Medulla oblongata (tissue), 1 donor: ENCODE data around the gene FALEC.
A peak's percentile ranks its signal among the peaks of the same experiment; 100 is the strongest.

Experiments
- DNase-seq: peaks from one replicate; pipeline ENCODE4 v3.0.0-alpha.2; 2015; ENCODE audit errors: extremely low spot score

The FALEC gene

DNA sequence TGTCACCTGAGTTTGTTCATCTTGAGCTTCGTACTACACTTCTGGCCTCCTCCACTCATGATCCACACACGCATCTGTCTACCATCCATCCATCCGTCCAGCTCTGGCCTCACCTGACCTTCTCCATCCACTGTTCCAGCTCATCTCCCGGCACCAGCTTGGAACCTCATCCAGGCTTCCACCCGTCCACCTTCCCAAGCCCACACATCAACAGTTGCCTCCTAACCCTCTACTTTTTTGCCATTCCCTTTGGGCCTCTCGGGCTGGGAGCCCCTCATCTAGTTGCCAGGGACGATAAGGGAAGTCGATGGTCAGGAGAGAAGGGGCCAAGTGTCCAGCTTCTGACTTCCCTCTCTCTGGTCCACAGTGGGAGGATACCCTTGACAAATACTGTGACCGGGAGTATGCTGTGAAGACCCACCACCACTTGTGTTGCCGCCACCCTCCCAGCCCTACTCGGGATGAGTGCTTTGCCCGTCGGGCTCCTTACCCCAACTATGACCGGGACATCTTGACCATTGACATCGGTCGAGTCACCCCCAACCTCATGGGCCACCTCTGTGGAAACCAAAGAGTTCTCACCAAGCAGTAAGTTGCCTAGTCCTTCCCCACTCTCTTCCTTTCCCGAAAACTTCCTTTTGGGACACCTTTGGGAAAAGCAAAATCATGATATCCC is 3.4 kb upstream of the FALEC start:
- no peak for DNase-seq

DNA sequence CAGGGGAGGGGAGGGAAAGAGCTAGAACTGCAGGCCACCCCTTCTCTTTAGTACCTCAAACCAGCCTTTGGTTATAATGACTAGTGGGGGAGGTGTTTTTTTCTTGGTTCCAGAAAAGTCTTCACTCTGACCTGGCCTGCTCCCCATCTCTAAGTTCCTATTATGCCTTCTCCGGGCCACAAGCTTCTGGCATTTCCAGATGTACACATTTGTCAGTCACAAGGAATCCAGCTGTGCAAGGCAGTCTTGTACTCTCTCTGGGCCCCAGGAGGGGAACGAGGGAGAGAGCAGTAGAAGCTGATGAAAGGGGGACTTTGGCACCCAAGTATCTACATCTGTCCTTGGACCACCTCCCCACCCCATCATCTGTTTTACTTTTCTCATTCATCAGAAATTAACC is 2.7 kb upstream of the FALEC start:
- DNase-seq, result no peak

DNA sequence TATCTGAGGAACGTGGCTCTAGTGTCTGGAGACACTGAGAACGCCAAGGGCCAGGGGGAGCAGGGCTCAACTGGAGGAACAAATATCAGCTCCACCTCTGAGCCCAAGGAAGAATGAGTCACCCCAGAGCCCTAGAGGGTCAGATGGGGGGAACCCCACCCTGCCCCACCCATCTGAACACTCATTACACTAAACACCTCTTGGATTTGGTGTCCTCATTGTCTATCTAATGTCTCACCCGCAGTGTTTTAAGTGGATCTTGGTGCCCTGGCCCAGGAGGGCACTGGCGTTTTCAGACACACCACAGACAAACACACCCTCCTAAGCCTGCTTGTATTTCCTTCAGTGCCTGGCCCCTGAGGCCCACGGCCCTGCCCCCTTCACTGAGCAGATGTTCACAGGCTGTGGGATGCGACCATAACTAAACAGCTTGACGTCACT is 2.2 kb upstream of the FALEC start:
- no peak for DNase-seq

DNA sequence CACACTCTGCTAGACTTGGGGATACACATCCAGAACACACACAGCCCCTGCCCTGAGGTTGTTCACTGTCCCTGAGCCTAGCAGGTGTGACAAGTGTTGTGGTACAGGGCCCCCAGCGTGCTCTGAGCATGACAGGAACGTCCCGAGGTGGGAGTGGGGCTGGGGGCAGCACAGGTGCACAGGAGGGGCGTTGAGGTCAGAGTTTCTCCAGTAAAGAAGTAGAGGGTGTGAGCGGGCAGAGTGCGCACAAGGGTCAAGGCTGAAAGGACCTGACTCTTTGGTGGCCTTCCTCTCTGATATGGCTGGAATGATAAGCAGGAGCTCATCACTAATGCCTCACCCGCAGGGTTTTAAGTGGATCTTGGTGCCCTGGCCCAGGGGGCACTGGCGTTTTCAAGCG is 1.3 kb upstream of the FALEC start:
- DNase-seq, result no peak

DNA sequence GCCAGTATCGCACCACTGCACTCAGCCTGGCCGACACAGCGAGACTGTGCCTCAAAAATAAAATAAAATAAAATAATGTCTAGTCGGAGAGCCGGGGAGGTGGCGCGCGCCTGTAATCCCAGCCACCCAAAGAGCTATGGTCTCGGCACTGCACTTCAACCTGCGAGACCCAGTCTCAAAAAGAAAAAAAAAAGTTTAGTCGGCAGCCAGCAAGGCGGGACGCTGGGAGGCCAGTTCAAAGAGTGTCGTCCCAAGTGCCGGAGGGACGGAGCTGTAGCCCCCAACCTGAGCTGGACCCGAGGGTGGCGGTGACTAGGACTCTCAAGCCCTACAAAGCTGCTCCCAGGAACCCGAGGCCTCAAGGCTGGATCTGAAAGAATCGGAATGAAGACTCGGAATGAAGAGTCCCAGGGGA is 632 bp upstream of the FALEC start:
- DNase-seq, result no peak

DNA sequence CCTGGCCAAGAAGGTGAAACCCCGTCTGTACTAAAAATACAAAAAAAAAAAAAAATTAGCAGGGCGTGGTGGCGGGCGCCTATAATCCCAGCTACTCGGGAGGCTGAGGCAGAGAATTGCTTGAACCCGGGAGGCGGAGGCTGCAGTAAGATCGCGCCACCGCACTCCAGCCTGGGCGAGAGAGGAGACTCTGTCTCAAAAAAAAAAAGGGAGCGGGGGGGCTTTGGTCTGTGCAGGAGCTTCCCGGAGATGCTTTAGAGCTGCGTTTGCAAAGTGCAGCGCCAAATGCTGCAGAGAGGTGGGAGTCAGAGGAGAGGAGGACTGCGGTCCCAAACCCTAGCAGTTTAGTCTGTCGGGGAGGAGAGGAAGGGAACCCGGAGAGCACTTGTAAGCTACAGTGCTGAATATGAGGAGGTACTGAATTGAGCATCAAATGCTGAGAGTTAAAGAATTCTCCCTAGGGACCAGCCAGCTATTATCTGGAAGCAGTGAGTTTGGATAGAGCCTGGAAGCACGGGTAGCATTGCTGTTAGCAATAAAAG is 569 bp downstream of the FALEC start:
- DNase-seq, result peak; percentile 22

DNA sequence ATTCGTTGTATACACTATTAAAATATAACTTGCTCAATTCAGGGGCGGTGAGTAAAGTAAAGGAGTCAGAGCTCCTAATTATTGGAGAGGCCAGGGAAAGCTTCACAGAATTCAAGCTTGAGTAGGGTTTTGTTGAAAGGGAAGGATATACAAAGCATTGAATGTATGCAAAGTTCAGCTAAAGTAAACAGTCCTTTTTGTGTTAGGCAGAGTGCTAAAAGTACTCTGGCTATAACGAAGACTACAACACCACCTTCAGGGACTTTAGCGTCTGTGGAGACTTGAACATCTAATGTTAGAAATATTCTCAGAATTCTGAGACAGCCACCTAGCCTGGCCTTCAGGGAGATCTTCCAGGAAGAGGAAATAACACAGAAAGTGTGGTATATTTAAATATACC is 1.1 kb downstream of the FALEC start:
- no peak for DNase-seq

DNA sequence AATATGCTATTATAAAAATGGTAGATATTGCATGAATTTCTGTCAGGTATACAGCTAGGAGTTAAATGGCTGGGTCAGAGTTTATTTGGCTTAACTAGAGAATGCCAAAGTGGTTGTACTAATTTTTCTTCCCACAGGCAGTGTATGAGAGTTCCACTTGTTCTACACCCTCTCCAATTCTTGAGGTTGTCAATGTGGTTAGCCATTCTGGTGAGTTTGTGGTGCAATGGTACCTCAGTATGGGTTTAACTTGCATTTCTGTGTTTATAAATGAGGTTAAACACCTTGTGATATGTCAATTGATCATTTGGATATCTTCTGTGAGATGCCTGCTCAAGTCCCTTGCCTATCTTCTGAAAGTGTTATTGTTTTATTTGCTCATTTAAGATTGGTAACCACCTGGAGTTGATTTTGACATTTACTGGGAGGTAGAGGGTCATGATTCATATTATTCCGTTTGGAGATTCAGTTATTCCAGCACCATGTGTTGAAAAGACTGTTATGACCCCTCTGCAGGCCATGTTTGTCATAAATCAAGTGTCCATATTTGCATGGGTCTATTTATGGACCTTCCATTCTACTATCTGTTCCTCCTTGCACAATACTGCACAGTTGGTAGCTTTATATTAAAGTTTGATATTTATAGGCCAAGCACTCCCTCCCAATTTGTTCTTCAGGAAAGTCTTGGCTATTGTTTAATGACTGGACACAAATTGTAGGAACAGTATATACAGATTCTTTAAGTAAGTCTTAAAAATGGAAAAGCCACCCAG is 5.8 kb downstream of the FALEC start:
- no peak for DNase-seq

DNA sequence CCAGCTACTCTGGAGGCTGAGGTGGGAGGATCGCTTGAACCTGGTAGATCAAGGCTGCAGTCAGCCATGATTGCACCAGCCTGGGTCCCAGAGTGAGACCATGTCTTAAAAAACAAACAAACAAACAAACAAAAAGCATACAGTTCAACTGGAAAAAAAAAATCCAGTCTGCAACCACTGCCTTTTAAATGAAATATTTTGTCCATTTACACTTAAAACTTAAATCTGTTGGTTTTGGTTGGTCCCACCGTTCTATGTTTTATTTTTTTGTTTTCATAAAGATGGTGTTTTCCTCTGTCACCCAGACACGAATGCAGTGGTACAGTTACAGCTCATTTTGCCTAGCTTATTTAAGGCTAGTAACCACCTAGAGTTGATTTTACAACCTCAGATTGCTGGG is 9.8 kb downstream of the FALEC start:
- DNase-seq, result no peak

DNA sequence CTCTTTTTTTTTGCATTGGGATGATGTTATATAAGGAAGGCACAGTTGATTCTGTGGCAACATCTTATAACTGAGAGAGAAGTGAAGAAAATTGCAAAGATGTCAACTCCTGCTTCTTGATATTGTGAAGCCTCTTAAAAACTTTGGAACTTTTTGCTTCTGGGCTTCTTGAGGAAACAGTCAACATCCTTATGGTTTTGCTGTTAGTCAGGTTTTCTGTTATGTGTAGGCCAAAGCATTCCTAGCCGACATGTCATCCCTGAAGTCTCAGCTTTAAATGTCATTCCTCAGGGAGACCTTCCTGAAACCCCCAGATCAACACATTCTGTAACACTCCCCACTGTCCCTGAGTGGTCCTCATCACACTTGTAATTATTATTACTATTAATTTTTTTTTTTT is 12.6 kb downstream of the FALEC start:
- DNase-seq, result no peak

DNA sequence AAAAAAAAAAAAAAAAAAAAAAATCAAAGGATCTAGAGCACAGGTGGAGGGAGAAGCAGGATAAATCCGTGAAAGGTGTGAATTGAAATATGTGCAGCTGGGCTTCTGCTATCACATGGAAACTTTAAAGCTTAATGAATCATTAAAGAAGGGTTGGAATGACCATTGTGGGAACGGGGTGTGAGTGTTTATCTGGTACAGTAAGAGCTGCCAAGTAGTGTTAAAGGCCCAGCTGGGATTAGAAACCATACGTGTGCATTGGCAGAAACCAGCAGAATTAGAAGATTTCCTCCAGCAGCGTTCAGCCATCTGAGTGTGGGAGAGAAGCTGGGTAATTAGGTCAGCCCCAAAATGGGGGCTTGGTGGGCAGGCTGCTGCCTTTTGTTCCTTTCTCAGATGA is 13.5 kb downstream of the FALEC start:
- DNase-seq, result no peak

DNA sequence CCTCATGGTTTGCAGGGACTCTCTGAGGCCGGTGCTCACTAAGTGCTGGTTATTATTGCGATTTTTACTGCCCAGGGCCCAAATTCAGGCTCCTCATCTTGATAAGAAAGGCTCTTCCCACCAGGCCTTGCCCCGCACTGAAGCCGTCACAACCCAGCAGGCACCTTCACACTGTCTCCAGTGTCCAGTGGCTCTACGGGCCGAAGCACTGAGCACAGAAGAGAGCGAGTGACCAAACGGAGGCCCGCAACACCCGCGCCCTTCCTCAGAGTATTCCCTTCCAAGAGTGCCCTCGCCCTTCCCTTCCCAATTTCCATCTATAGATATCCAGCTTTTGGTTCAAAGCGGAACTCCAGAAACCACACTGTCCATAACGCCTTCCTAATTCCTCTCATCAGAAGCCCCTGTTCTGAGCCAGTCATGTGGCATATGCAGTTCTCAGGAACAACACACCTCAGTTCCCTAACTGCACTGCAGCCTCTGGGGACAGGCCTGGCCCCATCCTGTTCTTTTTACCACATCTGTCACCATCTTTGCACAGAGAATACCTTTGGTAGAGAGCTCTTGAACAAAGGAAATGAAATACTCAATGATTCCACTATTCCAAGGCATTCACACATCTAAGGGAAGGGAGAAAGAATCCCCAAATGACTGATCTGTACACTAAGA is 15.1 kb downstream of the FALEC start:
- DNase-seq, result no peak

DNA sequence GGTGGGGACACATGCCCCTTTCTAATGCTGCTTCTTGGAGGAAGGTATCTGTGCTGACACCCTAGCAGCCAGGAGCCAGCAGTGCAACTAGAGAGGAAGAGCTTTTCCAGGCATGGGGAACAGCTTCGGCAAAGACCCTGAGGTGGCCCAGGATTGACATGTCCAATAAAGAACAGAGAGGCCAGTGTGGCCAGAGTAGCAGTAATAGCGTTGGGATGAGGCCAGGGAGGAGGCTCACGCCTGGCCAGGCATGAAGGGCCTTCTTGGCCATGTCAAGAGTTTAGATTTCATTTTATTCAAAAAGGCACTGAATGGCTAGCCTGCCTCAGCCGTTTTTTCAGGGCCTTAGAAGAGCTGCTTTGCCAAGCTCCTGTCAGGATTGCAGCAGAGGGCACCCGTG is 17.3 kb downstream of the FALEC start:
- DNase-seq, result no peak

DNA sequence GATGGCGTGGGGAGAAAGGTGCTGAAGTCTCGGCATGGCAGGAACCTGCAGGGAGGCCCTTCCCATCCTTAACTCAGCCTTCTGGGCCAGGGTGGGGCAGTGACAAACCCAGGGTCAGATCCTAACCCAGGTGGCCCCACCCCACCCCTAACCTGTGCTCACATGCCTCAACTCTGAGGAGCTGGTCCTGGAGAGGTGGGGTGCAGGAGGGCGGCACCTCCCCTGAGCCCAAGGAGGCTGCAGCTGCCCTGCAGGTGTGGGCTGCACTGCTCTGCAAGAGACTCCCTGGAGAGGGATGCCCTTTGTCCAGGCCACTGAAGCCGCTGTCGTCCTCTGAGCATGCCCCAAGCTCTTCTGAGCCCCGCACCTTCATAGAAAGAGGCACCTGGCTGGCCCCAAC is 18.4 kb downstream of the FALEC start:
- DNase-seq, result no peak

DNA sequence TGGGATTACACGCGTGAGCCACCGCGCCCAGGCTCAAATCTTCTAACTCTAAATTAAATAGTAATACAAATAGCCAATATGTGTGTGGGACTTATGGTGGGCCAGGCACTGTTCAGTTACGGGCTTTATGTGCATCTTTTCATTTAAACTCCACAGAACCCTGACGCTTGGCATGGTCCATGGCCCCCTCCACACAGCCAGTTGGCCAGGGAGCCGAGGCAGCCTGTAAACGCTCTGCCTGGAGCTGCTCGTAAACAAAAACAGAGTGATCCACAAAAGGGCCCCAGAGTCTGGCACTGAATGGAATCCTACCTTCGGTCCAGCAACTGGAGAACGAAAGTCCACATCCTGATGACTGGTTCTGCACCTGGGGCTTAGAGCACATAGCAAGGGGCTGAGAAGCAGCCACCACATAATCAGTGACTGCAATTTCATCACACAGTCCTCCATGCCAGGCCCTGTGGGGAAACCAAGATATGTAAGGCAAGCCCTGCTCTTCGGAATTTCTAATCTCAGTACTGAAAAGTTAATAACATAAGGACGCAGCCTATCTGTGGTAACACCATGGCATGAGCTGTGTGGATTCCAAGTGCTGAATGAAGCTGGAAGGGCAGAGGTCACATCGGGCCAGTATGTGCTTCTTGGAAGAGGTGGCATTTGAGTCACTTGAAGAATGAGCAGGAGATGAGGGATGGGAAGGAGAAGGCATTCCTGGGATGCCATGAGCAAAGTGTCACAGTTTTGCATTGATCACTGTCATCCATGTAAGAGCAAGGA is 20.1 kb downstream of the FALEC start:
- DNase-seq, result no peak

DNA sequence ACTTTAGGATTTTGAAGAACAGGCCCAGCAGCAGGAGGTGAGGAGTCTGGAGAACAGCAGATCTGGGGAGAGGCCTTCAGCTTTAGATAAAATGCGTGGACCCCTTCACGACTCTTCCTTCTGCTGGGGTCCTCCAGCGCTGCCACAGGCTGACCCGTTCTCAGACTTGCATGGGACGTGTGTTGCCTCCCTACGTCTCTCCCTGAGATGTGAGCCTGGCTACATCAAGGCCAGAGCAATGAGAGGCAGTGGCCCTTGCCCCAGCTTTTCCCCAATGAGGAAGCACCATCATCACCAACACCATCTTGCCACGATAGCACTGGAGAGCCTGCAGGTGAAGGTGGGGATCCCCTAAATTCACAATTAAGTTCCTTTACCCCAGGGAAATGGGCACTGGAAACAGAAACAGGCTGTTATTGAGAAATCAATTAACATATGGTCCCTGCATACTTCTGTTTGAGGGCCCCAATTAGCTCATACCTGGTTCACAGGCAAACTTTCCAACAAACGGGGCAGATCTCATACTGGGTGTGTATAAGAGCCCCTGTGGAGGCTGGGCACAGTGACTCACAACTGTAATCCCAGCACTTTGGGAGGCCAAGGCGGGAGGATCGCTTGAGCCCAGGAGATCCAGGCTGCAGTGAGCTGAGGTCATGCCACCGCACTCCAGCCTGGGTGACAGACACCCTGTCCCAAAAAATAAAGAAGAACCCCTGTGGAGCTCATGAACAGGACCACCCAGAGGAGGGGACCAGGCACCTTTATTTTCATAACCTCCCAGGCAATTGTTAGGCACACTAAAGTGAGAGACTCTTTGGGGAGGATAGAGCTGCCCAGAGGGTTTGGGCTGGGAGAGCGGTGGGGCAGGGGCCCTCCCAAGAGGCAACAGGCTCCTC is 21.5 kb downstream of the FALEC start:
- DNase-seq, result no peak

DNA sequence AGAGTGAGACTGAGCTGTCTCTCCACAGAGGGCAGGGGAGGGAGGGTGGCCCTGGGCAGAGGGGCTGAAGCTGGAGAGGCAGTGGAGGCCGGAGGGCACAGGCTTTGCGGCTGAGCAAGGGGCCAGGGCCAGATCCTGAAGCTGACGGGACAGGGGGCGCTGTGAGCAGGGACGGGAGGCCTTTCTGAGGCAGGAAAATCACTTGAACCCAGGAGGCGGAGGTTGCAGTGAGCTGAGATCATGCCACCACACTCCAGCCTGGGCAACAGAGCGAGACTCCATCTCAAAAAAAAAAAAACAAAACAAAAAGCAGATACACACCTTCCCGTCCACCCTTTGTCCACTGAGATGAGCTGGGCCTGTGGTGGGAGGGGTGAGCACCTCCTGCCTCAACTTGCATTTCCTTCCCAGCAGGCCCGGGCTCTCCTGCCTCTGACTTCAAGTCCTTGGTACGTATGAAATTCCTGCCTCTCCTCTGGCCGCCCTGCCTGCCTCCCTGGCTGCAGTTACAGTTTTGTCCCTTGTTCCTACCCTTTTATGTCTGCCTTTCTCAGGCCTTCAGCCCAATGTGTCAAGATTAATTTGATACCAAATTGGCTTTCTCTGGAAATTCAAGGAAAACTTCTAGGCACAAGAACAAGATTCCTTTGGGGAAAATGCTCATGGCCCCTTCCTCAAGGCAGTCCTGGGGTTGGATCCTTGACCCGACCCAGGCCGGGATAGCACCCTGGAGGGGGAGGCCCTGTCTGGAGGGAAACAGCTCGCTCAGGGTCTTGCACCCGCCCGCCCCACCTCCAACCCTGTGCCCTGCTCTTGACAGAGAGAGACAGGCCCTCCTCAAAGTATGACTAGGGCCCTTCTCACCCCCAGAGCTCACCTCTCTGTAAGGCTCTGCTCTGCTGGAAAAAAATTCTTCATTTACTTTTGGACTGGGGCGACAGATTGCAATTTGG is 22.5 kb downstream of the FALEC start:
- DNase-seq, result no peak

DNA sequence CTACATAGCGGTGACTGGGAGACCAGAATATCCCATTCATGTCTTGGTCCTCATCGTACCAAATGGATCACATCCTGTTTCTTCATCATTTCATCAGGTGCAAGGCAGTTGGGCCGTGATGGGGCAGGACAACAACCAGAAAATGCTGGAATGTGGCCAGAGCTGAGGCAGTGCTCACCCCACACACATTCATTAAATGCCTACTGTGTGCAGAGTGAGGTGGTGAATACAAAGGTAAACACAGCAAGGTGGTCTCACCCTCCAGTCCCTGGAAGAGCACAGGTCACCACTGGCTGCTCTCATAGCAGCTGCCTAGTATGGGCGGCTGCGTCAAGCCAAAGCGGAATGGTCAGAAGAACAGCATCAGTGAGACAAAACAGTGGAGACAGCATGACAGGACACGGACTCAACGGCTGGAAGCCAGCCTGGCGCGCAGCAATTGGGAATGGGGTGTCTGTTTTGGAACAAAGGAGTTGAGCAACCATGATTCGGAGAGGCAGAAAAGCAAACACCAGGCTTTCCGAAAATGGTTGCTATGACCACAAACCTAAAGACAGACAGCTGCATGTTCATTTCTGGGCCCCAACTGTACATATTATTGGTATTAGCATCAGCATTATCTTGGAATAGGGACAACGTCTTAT is 28.1 kb downstream of the FALEC start:
- no peak for DNase-seq

DNA sequence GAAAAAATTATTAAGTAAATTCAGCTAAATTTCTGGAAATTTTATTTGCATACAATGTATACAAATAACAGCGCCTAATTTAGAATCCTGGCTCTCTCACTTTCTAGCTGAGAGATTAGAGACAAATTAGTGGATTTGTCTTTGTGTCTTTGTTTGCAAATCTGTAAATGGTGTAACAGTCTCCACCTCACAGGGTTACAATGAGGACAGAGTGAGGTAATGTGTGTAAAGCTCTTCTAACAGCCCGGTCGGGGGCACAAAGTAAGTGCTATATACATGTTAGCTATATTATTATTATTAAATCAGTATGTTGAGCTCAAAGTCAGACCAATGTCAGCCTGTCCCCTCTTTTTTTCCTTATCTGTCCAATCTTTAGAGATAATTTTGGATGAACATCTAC is 28.7 kb downstream of the FALEC start:
- no peak for DNase-seq
